MM.1S (cell line): ENCODE results near the gene PLPPR3.

ENCODE experiments used
- CTCF ChIP-seq: fragments of 300-600 bp; sonication (generic); IDR thresholded peaks from 2 replicates; pipeline ENCODE4 v1.5.1; 2016; ENCODE audit warnings: antibody characterized with exemption, low read length, mixed read lengths
- EZH2 ChIP-seq: fragments of 300-600 bp; sonication (generic); optimal IDR thresholded peaks from 2 replicates; pipeline ENCODE3; 2017; ENCODE audit warnings: low read depth, mild to moderate bottlenecking, antibody characterized with exemption, low read length, mixed read lengths

GRCh38 chr19:763869-764268 lies 57.9 kb downstream of the PLPPR3 start:
- TF ChIP-seq CTCF: no peak
- no peak for TF ChIP-seq EZH2
